Hepatocyte (in vitro differentiated cells): ENCODE measurements around the gene FBRSL1. TPM values are rescaled to one million over a fixed set of nuclear protein-coding genes. Genes with fewer than 3 reads are reported as not detected.

Source experiments
- DNase-seq: peaks from one replicate; pipeline ENCODE4 v3.0.0-alpha.2; 2016; ENCODE audit warnings: low spot score
- H2AFZ ChIP-seq: fragments of 200-600 bp; sonication (generic); 2 replicates; pipeline ENCODE4 v1.6.0; 2016; ENCODE audit warnings: antibody characterized with exemption, mild to moderate bottlenecking
- H3K27ac ChIP-seq: fragments of 200-600 bp; sonication (generic); 2 replicates; pipeline ENCODE4 v1.5.1; 2016; ENCODE audit warnings: mild to moderate bottlenecking
- H3K27me3 ChIP-seq: fragments of 200-600 bp; sonication (generic); 2 replicates; pipeline ENCODE4 v1.6.1; 2016
- H3K36me3 ChIP-seq: fragments of 200-600 bp; sonication (generic); replicated peaks from 2 replicates; pipeline ENCODE4 v1.5.1; 2016; ENCODE audit warnings: low read depth; ENCODE audit not compliant: insufficient read depth
- H3K4me1 ChIP-seq: fragments of 200-600 bp; sonication (generic); 2 replicates; pipeline ENCODE4 v1.5.1; 2016; ENCODE audit warnings: mild to moderate bottlenecking, moderate library complexity; ENCODE audit not compliant: insufficient read depth
- H3K4me2 ChIP-seq: fragments of 200-600 bp; sonication (generic); 2 replicates; pipeline ENCODE4 v1.6.0; 2016
- H3K4me3 ChIP-seq: fragments of 200-600 bp; sonication (generic); 2 replicates; pipeline ENCODE4 v1.5.1; 2016; ENCODE audit warnings: mild to moderate bottlenecking
- H3K79me2 ChIP-seq: fragments of 200-600 bp; sonication (generic); 2 replicates; pipeline ENCODE4 v1.6.0; 2017; ENCODE audit warnings: mild to moderate bottlenecking
- H3K9me2 ChIP-seq: fragments of 200-600 bp; sonication (generic); replicated peaks from 2 replicates; pipeline ENCODE4 v1.6.0; 2017; ENCODE audit warnings: mild to moderate bottlenecking; ENCODE audit not compliant: insufficient read depth
- H3K9me3 ChIP-seq: fragments of 200-600 bp; sonication (generic); 2 replicates; pipeline ENCODE4 v1.5.1; 2016; ENCODE audit warnings: low read depth, mild to moderate bottlenecking
- H4K20me1 ChIP-seq: fragments of 200-600 bp; sonication (generic); 2 replicates; pipeline ENCODE4 v1.6.0; 2016; ENCODE audit warnings: mild to moderate bottlenecking; ENCODE audit not compliant: insufficient read depth, poor library complexity, severe bottlenecking
- EZH2 ChIP-seq: fragments of 200-600 bp; sonication (generic); IDR thresholded peaks from 2 replicates; pipeline ENCODE4 v1.6.1; 2016; ENCODE audit warnings: antibody characterized with exemption, mild to moderate bottlenecking, borderline replicate concordance
- EZH2phosphoT487 ChIP-seq: fragments of 200-600 bp; sonication (generic); IDR thresholded peaks from one replicate; pipeline ENCODE4 v1.6.1; 2018; ENCODE audit warnings: antibody characterized with exemption, mild to moderate bottlenecking, low read depth, moderate library complexity; ENCODE audit not compliant: unreplicated experiment, severe bottlenecking
- WGBS: methylation state at CpG from one replicate; pipeline ENCODE4 v1.1.6; 2016; ENCODE audit warnings: low lambda C conversion rate; ENCODE audit errors: missing lambda C conversion rate; 5-methylcytosine and 5-hydroxymethylcytosine counted together
- polyA plus RNA-seq: library from polyadenylated mRNA; unstranded; fragments of >200 nt; fragmentation: Nextera tagmentation; extraction: Ambion mirVana; gene quantifications from 2 replicates; pipeline ENCODE4 v1.2.1, GENCODE V29; 2016
- total RNA-seq: library from RNA; depleted of rRNA; stranded (reverse); fragments of >200 nt; gene quantifications from 2 replicates; pipeline ENCODE4 v1.2.3, GENCODE V29; 2014
- TF ChIP-seq, protein P1 (sequence below): fragments of 200-600 bp; sonication (generic); IDR thresholded peaks from 2 replicates; pipeline ENCODE4 v1.5.1; 2016; ENCODE audit warnings: antibody characterized with exemption, mild to moderate bottlenecking; ENCODE audit not compliant: poor library complexity

FBRSL1 gene
- total and polyA plus RNA-seq, 2 experiments from 2014 or later: 18.5 to 61.1 TPM

GRCh38 chr12:132559652-132560363 is 69.9 kb downstream of the FBRSL1 start:
- no peaks in the 10 kb centered on the region for H3K9me3 ChIP-seq
- H4K20me1 ChIP-seq: peaks cover 22% of the 10 kb centered on the region
- H3K4me3 ChIP-seq: peak overlapping the region; percentile 75
- peak overlapping the region; percentile 98 for H3K4me2 ChIP-seq
- no peaks in the 10 kb centered on the region for H3K9me2 ChIP-seq
- peaks cover 6% of the 10 kb centered on the region for H3K4me1 ChIP-seq
- H3K36me3 ChIP-seq: no peaks in the 10 kb centered on the region
- TF ChIP-seq EZH2 (no peak), EZH2phosphoT487 (no peak)
- peaks cover 22% of the 10 kb centered on the region for H3K79me2 ChIP-seq
- no peaks in the 10 kb centered on the region for H3K27me3 ChIP-seq
- WGBS: 1% methylated on average over 49 of the region's 98 CpGs
- peak; percentile 83 for DNase-seq
- no peak overlapping the region for H2AFZ ChIP-seq
- peak overlapping the region; percentile 71 for H3K27ac ChIP-seq

DNA sequence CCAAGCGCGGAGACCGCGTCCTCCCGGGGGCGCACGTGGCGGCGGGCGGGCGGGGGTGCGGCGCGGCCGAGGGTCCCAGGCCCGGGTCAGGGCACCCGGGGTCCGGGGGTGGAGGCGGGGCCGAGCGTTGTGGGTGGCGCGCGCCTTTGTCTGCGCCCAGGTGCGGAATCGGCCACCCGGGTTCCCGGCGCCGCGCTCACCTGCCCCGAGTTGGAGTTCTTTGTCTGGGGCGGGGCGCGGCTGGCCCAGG is 70.3 kb downstream of the FBRSL1 start:
- H3K79me2 ChIP-seq: peaks cover 27% of the 10 kb centered on the region
- H3K27me3 ChIP-seq: no peaks in the 10 kb centered on the region
- peaks cover 23% of the 10 kb centered on the region for H4K20me1 ChIP-seq
- H3K9me3 ChIP-seq: no peaks in the 10 kb centered on the region
- H3K4me2 ChIP-seq: peak overlapping the region; percentile 97
- peak overlapping the region; percentile 75 for H3K4me3 ChIP-seq
- no peaks in the 10 kb centered on the region for H3K9me2 ChIP-seq
- peak; percentile 58 for DNase-seq
- H2AFZ ChIP-seq: no peak overlapping the region
- peaks cover 6% of the 10 kb centered on the region for H3K4me1 ChIP-seq
- TF ChIP-seq EZH2phosphoT487 (no peak), EZH2 (no peak)
- TF ChIP-seq, protein P1, sequence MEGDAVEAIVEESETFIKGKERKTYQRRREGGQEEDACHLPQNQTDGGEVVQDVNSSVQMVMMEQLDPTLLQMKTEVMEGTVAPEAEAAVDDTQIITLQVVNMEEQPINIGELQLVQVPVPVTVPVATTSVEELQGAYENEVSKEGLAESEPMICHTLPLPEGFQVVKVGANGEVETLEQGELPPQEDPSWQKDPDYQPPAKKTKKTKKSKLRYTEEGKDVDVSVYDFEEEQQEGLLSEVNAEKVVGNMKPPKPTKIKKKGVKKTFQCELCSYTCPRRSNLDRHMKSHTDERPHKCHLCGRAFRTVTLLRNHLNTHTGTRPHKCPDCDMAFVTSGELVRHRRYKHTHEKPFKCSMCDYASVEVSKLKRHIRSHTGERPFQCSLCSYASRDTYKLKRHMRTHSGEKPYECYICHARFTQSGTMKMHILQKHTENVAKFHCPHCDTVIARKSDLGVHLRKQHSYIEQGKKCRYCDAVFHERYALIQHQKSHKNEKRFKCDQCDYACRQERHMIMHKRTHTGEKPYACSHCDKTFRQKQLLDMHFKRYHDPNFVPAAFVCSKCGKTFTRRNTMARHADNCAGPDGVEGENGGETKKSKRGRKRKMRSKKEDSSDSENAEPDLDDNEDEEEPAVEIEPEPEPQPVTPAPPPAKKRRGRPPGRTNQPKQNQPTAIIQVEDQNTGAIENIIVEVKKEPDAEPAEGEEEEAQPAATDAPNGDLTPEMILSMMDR: no peak
- peak overlapping the region; percentile 71 for H3K27ac ChIP-seq
- WGBS: 0% methylated on average over 2 of the region's 36 CpGs
- H3K36me3 ChIP-seq: no peaks in the 10 kb centered on the region

- peaks cover 6% of the 10 kb centered on the region for H3K4me1 ChIP-seq
- peak overlapping the region; percentile 97 for H3K4me2 ChIP-seq
- no peak for TF ChIP-seq EZH2phosphoT487
- TF ChIP-seq, protein P1: peak; percentile 74
- peak overlapping the region; percentile 71 for H3K27ac ChIP-seq
- H4K20me1 ChIP-seq: peaks cover 27% of the 10 kb centered on the region
- H3K9me2 ChIP-seq: no peaks in the 10 kb centered on the region
- H3K4me3 ChIP-seq: peak overlapping the region; percentile 75
- no peaks in the 10 kb centered on the region for H3K9me3 ChIP-seq
- no peaks in the 10 kb centered on the region for H3K36me3 ChIP-seq
- H3K79me2 ChIP-seq: peaks cover 31% of the 10 kb centered on the region
- H2AFZ ChIP-seq: no peak overlapping the region
- WGBS: 3% methylated on average over 47 of the region's 49 CpGs
- H3K27me3 ChIP-seq: no peaks in the 10 kb centered on the region
- peak; percentile 78 for DNase-seq
Measured at GRCh38 chr12:132560614-132561426, 70.9 kb downstream of the FBRSL1 start.

Other genes with a start within 250 kb of the FBRSL1 start
- gene GALNT9, start 160.6 kb upstream of the FBRSL1 start, total RNA-seq: 2.2 and 3.9 TPM in 2 replicates
- gene GALNT9, start 160.6 kb upstream of the FBRSL1 start, polyA plus RNA-seq: 3.0 and 4.7 TPM in 2 replicates
- not detected in 2 replicates for gene LRCOL1, start 120.4 kb downstream of the FBRSL1 start, total RNA-seq
- gene LRCOL1, start 120.4 kb downstream of the FBRSL1 start, polyA plus RNA-seq: 0.28 TPM in 1 of 2 replicates, not detected in the other
- gene P2RX2, start 128.6 kb downstream of the FBRSL1 start, total RNA-seq: not detected in 2 replicates
- not detected in 2 replicates for gene P2RX2, start 128.6 kb downstream of the FBRSL1 start, polyA plus RNA-seq
- 16.9 and 34.2 TPM in 2 replicates for gene POLE, start 197.2 kb downstream of the FBRSL1 start, total RNA-seq
- 26.6 and 44.6 TPM in 2 replicates for gene POLE, start 197.2 kb downstream of the FBRSL1 start, polyA plus RNA-seq
- gene PXMP2, start 197.4 kb downstream of the FBRSL1 start, total RNA-seq: 61.8 and 67.3 TPM in 2 replicates
- 76.1 and 82.7 TPM in 2 replicates for gene PXMP2, start 197.4 kb downstream of the FBRSL1 start, polyA plus RNA-seq
- gene PGAM5, start 220.7 kb downstream of the FBRSL1 start, total RNA-seq: 19.7 and 27.2 TPM in 2 replicates
- 17.6 and 21.5 TPM in 2 replicates for gene PGAM5, start 220.7 kb downstream of the FBRSL1 start, polyA plus RNA-seq